HepG2 (cell line): Measurements from ENCODE around the gene SFT2D2. TPM values are rescaled to one million over a fixed set of nuclear protein-coding genes. Genes with fewer than 3 reads are reported as not detected.
A peak's percentile ranks its signal among the peaks of the same experiment; 100 is the strongest.

Experiments
- ARID4A ChIP-seq: sonication (generic); formaldehyde crosslinking; IDR thresholded peaks from 2 replicates; pipeline ENCODE4 v1.5.0; 2020; ENCODE audit warnings: mild to moderate bottlenecking, missing genetic modification reagents, borderline replicate concordance
- BRCA1 ChIP-seq: sonication (generic); formaldehyde crosslinking; IDR thresholded peaks from 2 replicates; pipeline ENCODE4 v1.4.0; 2020; ENCODE audit warnings: missing genetic modification reagents
- CBX1 ChIP-seq: IDR thresholded peaks from one replicate; pipeline ENCODE4 v1.6.1; 2016; ENCODE audit warnings: antibody characterized with exemption, low read depth
- EZH2 ChIP-seq: conservative IDR thresholded peaks from 2 replicates; pipeline ENCODE4 v1.6.1; 2012; ENCODE audit warnings: mild to moderate bottlenecking, low read depth, low read length, moderate library complexity
- GZF1 ChIP-seq: sonication (generic); formaldehyde crosslinking; IDR thresholded peaks from 2 replicates; pipeline ENCODE4 v1.5.1; 2020; ENCODE audit warnings: mild to moderate bottlenecking, missing genetic modification reagents
- HMG20B ChIP-seq: conservative IDR thresholded peaks from 2 replicates; pipeline ENCODE4 v1.6.1; 2016; ENCODE audit warnings: missing genetic modification reagents, missing compliant biosample characterization
- HNRNPH1 ChIP-seq: fragments of 200-400 bp; formaldehyde crosslinking; optimal IDR thresholded peaks from 2 replicates; pipeline ENCODE3; 2017; ENCODE audit warnings: mild to moderate bottlenecking, low read depth, low read length
- HOXA5 ChIP-seq: sonication (generic); formaldehyde crosslinking; IDR thresholded peaks from 2 replicates; pipeline ENCODE4 v1.4.0; 2020; ENCODE audit warnings: missing genetic modification reagents
- NRL ChIP-seq: sonication (generic); formaldehyde crosslinking; IDR thresholded peaks from 2 replicates; pipeline ENCODE4 v1.5.0; 2020; ENCODE audit warnings: missing genetic modification reagents, mild to moderate bottlenecking, moderate library complexity, borderline replicate concordance
- PHF8 ChIP-seq: sonication (generic); formaldehyde crosslinking; IDR thresholded peaks from 2 replicates; pipeline ENCODE4 v1.5.0; 2020; ENCODE audit warnings: missing genetic modification reagents
- RXRB ChIP-seq: IDR thresholded peaks from 2 replicates; pipeline ENCODE4 v1.6.1; 2016; ENCODE audit warnings: borderline replicate concordance, missing genetic modification reagents, missing compliant biosample characterization
- SAP130 ChIP-seq: IDR thresholded peaks from 2 replicates; pipeline ENCODE4 v1.6.1; 2016; ENCODE audit warnings: low read depth
- SMARCE1 ChIP-seq: fragments of 450-650 bp; IDR thresholded peaks from 2 replicates; pipeline ENCODE4 v1.6.1; 2017; ENCODE audit warnings: borderline replicate concordance
- SNRNP70 ChIP-seq: fragments of 200-400 bp; formaldehyde crosslinking; IDR thresholded peaks from 2 replicates; pipeline ENCODE4 v1.6.1; 2017; ENCODE audit warnings: mild to moderate bottlenecking, low read depth, low read length, moderate library complexity
- TBX3 ChIP-seq: fragments of 450-650 bp; IDR thresholded peaks from 2 replicates; pipeline ENCODE4 v1.6.1; 2017; ENCODE audit warnings: antibody characterized with exemption, mild to moderate bottlenecking, inconsistent platforms, borderline replicate concordance
- ZBTB3 ChIP-seq: sonication (generic); formaldehyde crosslinking; IDR thresholded peaks from 2 replicates; pipeline ENCODE4 v1.4.0; 2020; ENCODE audit warnings: low read depth, mild to moderate bottlenecking, moderate library complexity, missing genetic modification reagents, borderline replicate concordance
- ZKSCAN5 ChIP-seq: sonication (generic); formaldehyde crosslinking; IDR thresholded peaks from 2 replicates; pipeline ENCODE4 v1.5.1; 2020; ENCODE audit warnings: mild to moderate bottlenecking, missing genetic modification reagents
- ZNF232 ChIP-seq: sonication (generic); formaldehyde crosslinking; IDR thresholded peaks from 2 replicates; pipeline ENCODE4 v1.4.0; 2020; ENCODE audit warnings: missing genetic modification reagents, borderline replicate concordance
- ZNF260 ChIP-seq: sonication (generic); formaldehyde crosslinking; IDR thresholded peaks from 2 replicates; pipeline ENCODE4 v1.4.0; 2020; ENCODE audit warnings: missing genetic modification reagents, low read depth, mild to moderate bottlenecking, borderline replicate concordance
- ZNF383 ChIP-seq: sonication (generic); formaldehyde crosslinking; IDR thresholded peaks from 2 replicates; pipeline ENCODE4 v1.4.0; 2020; ENCODE audit warnings: missing genetic modification reagents, mild to moderate bottlenecking, borderline replicate concordance
- ZNF549 ChIP-seq: sonication (generic); formaldehyde crosslinking; IDR thresholded peaks from 2 replicates; pipeline ENCODE4 v1.5.0; 2020; ENCODE audit warnings: missing genetic modification reagents
- ZNF567 ChIP-seq: sonication (generic); formaldehyde crosslinking; IDR thresholded peaks from 2 replicates; pipeline ENCODE4 v1.8.1; 2023; ENCODE audit warnings: mild to moderate bottlenecking, missing genetic modification reagents, borderline replicate concordance
- polyA plus RNA-seq, 8 experiments: library from polyadenylated mRNA; depleted of rRNA in 3 of 8; stranded (reverse) in 7 of 8; unstranded in 1 of 8; fragments of >200 nt; fragmentation: Illumina TruSeq in 4 of 8; extraction: Trizol in 4 of 8; gene quantifications; 2 replicates each; pipeline versions ENCODE4 v1.2.1 to v1.2.3, GENCODE V29; 2011 to 2016; ENCODE audit warnings: low read depth in 4 of 8, missing spikeins in 1 of 8, mixed read lengths in 1 of 8; ENCODE audit not compliant: insufficient read depth in 1 of 8
- total RNA-seq, 5 experiments: library from RNA; depleted of rRNA; stranded (reverse); fragments of >200 nt; fragmentation: Illumina TruSeq; extraction: Trizol; gene quantifications; 2 replicates each; pipeline ENCODE4 v1.2.3, GENCODE V29; 2016; ENCODE audit warnings: low read depth in 1 of 5
- TF ChIP-seq, protein P1 (sequence below): sonication (generic); formaldehyde crosslinking; IDR thresholded peaks from 2 replicates; pipeline ENCODE4 v1.4.0; 2020; ENCODE audit warnings: mild to moderate bottlenecking, missing genetic modification reagents
- TF ChIP-seq, protein P2 (sequence below): sonication (generic); formaldehyde crosslinking; IDR thresholded peaks from 2 replicates; pipeline ENCODE4 v1.8.1; 2023; ENCODE audit warnings: mild to moderate bottlenecking, missing genetic modification reagents, borderline replicate concordance
- TF ChIP-seq, protein P3 (sequence below): IDR thresholded peaks from 2 replicates; pipeline ENCODE4 v1.6.1; 2018; ENCODE audit warnings: missing genetic modification reagents

The SFT2D2 gene
- total and polyA plus RNA-seq, 2 of the 13 experiments (the other 11 are each of a cell fraction or from before 2014, with no cell fraction given), result 10.0 to 28.8 TPM

- TF ChIP-seq SAP130 (peak; percentile 21; the same call in 1 of the 2 replicates), ZNF260 (CRISPR knock-in tag) (no peak), HNRNPH1 (no peak), ZKSCAN5 (no peak), ARID4A (CRISPR knock-in tag) (no peak), CBX1 (no peak), PHF8 (CRISPR knock-in tag) (no peak), GZF1 (CRISPR knock-in tag) (no peak), ZNF549 (no peak), NRL (CRISPR knock-in tag) (no peak), SNRNP70 (no peak), RXRB (CRISPR knock-in tag) (no peak), ZNF232 (no peak), EZH2 (no peak), ZBTB3 (CRISPR knock-in tag) (no peak), HMG20B (CRISPR knock-in tag) (no peak), TBX3 (no peak), BRCA1 (CRISPR knock-in tag) (no peak), SMARCE1 (no peak), HOXA5 (CRISPR knock-in tag) (no peak), ZNF383 (CRISPR knock-in tag) (no peak), ZNF567 (CRISPR knock-in tag) (no peak)
- TF ChIP-seq, protein P1, sequence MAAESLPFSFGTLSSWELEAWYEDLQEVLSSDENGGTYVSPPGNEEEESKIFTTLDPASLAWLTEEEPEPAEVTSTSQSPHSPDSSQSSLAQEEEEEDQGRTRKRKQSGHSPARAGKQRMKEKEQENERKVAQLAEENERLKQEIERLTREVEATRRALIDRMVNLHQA, result no peak
- TF ChIP-seq, protein P2, sequence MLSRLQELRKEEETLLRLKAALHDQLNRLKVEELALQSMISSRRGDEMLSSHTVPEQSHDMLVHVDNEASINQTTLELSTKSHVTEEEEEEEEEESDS (CRISPR knock-in tag), result no peak
- TF ChIP-seq, protein P3, sequence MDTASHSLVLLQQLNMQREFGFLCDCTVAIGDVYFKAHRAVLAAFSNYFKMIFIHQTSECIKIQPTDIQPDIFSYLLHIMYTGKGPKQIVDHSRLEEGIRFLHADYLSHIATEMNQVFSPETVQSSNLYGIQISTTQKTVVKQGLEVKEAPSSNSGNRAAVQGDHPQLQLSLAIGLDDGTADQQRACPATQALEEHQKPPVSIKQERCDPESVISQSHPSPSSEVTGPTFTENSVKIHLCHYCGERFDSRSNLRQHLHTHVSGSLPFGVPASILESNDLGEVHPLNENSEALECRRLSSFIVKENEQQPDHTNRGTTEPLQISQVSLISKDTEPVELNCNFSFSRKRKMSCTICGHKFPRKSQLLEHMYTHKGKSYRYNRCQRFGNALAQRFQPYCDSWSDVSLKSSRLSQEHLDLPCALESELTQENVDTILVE (CRISPR knock-in tag), result no peak
These were observed 9.2 kb downstream of the SFT2D2 start (continued) for GRCh38 chr1:168234846-168235547.
